HG03045 (cell line): ENCODE measurements around the gene ZNF502.

Experiments
- ATAC-seq: cut with Tn5 transposase; IDR thresholded peaks from one replicate; pipeline ENCODE4 v1.9.1; 2021; ENCODE audit warnings: mild to moderate bottlenecking, moderate library complexity; ENCODE audit not compliant: unreplicated experiment

The ZNF502 gene

GRCh38 chr3:44764248-44764647, 51.8 kb downstream of the ZNF502 start:
- no peak for ATAC-seq

- ATAC-seq, result no peak
These were observed 59.1 kb downstream of the ZNF502 start for GRCh38 chr3:44771424-44772098.

GRCh38 chr3:44772099-44772442, 59.6 kb downstream of the ZNF502 start:
- no peak for ATAC-seq
